Activated CD4-positive, alpha-beta memory T cell treated with anti-CD3 and anti-CD28 coated beads for 36 hours (primary cell): Measurements from ENCODE around the gene CIBAR2. TPM values are rescaled to one million over a fixed set of nuclear protein-coding genes. Genes with fewer than 3 reads are reported as not detected.

Source experiments
- CTCF ChIA-PET: fragments of 350-600 bp; sonication (Branson Sonifier 250); formaldehyde crosslinking; loops from one replicate; lab custom pipeline; 2021; ENCODE audit warnings: antibody characterized with exemption, inconsistent platforms; lab: Charles Lee
- POLR2A ChIA-PET: fragments of 350-600 bp; sonication (Branson Sonifier 250); formaldehyde crosslinking; loops from one replicate; lab custom pipeline; 2021; ENCODE audit warnings: antibody characterized with exemption; lab: Charles Lee
- DNase-seq: peaks from one replicate; pipeline ENCODE4 v3.0.0-alpha.2; 2020
- H3K27ac Mint-ChIP-seq: one replicate; pipeline ENCODE4 v1.8.0; 2021; ENCODE audit warnings: mixed read lengths
- H3K27me3 Mint-ChIP-seq: one replicate; pipeline ENCODE4 v1.8.0; 2021; ENCODE audit warnings: mixed read lengths
- H3K36me3 Mint-ChIP-seq: one replicate; pipeline ENCODE4 v1.8.0; 2021; ENCODE audit warnings: mixed read lengths
- H3K4me1 Mint-ChIP-seq: one replicate; pipeline ENCODE4 v1.8.0; 2021; ENCODE audit warnings: low read depth, mixed read lengths
- H3K4me3 Mint-ChIP-seq: one replicate; pipeline ENCODE4 v1.8.0; 2021; ENCODE audit warnings: mild to moderate bottlenecking, mixed read lengths
- H3K9me3 Mint-ChIP-seq: one replicate; pipeline ENCODE4 v1.8.0; 2021; ENCODE audit warnings: mixed read lengths
- intact Hi-C: fragments of 100-400 bp; cut with micrococcal nuclease; formaldehyde crosslinking; loops from one replicate; pipeline ENCODE4 v1.15.1; 2023
- total RNA-seq, 2 experiments: library from RNA; stranded (reverse); gene quantifications; one replicate each; pipeline ENCODE4 v1.2.3, GENCODE V29; 2021

The CIBAR2 gene
- total RNA-seq, 2 experiments from 2014 or later: not detected

GRCh38 chr16:85083051-85083639, 29.1 kb downstream of the CIBAR2 start:
- ChIA-PET POLR2A (no interaction called here), CTCF (no interaction called here)
- no peak overlapping the region for H3K4me3 Mint-ChIP-seq
- no peaks in the 10 kb centered on the region for H3K27me3 Mint-ChIP-seq
- intact Hi-C loops: no loop called here
- no peaks in the 10 kb centered on the region for H3K9me3 Mint-ChIP-seq
- no peak overlapping the region for H3K27ac Mint-ChIP-seq
- H3K4me1 Mint-ChIP-seq: peaks cover 2% of the 10 kb centered on the region
- no peak for DNase-seq
- peaks cover 11% of the 10 kb centered on the region for H3K36me3 Mint-ChIP-seq

- intact Hi-C loops: no loop called here
- ChIA-PET POLR2A (no interaction called here), CTCF (no interaction called here)
- Mint-ChIP-seq H3K27ac (no peak overlapping the region), H3K4me1 (peaks cover 2% of the 10 kb centered on the region), H3K36me3 (peaks cover 13% of the 10 kb centered on the region), H3K4me3 (no peak overlapping the region), H3K27me3 (no peaks in the 10 kb centered on the region), H3K9me3 (no peaks in the 10 kb centered on the region)
- no peak for DNase-seq
These were observed 29.9 kb downstream of the CIBAR2 start for GRCh38 chr16:85082173-85083050.

GRCh38 chr16:85081765-85082164, 30.5 kb downstream of the CIBAR2 start:
- Mint-ChIP-seq H3K36me3 (peaks cover 13% of the 10 kb centered on the region), H3K9me3 (no peaks in the 10 kb centered on the region), H3K4me1 (peaks cover 2% of the 10 kb centered on the region), H3K4me3 (no peak overlapping the region), H3K27me3 (no peaks in the 10 kb centered on the region), H3K27ac (no peak overlapping the region)
- ChIA-PET CTCF (no interaction called here), POLR2A (no interaction called here)
- DNase-seq: no peak
- intact Hi-C loops: no loop called here

DNA sequence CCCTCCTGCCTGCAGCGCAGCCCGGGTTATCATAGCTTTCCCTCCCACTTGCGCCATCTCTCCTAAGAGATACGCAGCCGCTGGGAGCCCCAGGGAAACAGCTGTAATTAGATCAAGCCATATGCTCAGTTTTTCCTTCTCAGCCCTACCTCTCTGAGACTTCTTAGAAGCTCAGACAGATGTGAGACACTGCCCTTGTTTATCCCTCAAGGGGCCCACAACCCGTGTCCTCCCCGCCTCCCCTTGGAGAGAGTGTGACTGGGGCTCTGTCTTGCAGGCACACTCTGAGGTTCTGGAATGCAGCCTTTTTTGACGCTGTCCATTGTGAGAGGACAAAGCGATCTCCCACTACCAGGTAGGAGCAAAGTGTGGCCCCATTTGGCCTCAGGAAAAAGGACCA, 31.2 kb downstream of the CIBAR2 start:
- Mint-ChIP-seq H3K4me3 (no peak overlapping the region), H3K4me1 (no peaks in the 10 kb centered on the region), H3K9me3 (no peaks in the 10 kb centered on the region), H3K36me3 (peaks cover 13% of the 10 kb centered on the region), H3K27me3 (no peaks in the 10 kb centered on the region), H3K27ac (no peak overlapping the region)
- no peak for DNase-seq
- POLR2A ChIA-PET: no interaction called here
- intact Hi-C loops: no loop called here
- CTCF ChIA-PET: no interaction called here

DNA sequence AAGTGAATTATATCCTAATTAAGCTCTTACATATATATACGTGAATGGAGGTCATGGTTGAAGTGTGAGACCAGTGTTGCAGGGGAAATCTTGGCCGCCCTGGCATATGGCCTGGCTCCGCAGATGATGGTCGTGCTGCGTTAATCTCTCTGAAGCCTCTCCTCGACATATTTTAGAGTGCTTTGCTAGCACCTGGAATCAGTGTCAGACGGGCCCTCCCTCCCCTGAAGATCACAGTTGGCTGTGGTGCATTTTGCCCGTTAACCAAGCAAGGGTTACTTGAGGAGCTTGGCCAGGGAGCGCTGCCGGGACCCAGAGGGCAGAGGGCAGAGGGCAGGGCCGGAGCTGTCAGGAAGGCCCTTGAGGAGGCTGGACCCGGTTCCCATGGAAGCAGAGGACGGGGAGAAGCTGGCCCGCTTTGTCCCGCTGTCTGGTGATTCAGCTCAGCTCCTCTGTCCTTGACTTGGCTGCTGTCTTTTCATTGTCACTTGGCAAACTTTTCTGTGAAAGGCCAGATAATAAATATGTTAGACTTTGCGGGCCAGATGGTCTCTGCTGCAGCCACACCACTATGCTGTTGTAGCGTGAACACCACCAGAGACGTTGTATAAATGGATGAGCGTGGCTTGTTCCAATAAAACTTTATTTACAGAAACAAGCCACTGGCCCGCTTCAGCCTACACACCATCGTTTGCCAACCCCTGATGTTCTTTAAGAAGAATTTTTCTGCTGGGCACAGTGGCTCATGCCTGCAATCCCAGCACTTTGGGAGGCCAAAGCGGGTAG, 32.3 kb downstream of the CIBAR2 start:
- no peaks in the 10 kb centered on the region for H3K27me3 Mint-ChIP-seq
- H3K9me3 Mint-ChIP-seq: no peaks in the 10 kb centered on the region
- no peak overlapping the region for H3K27ac Mint-ChIP-seq
- ChIA-PET POLR2A (no interaction called here), CTCF (no interaction called here)
- no peaks in the 10 kb centered on the region for H3K4me1 Mint-ChIP-seq
- no peak for DNase-seq
- H3K4me3 Mint-ChIP-seq: no peak overlapping the region
- H3K36me3 Mint-ChIP-seq: peaks cover 15% of the 10 kb centered on the region
- intact Hi-C loops: no loop called here

GRCh38 chr16:85078952-85079351, 33.3 kb downstream of the CIBAR2 start:
- no peaks in the 10 kb centered on the region for H3K4me1 Mint-ChIP-seq
- DNase-seq: no peak
- peaks cover 15% of the 10 kb centered on the region for H3K36me3 Mint-ChIP-seq
- H3K4me3 Mint-ChIP-seq: no peak overlapping the region
- intact Hi-C loops: no loop called here
- ChIA-PET POLR2A (no interaction called here), CTCF (no interaction called here)
- no peaks in the 10 kb centered on the region for H3K27me3 Mint-ChIP-seq
- no peak overlapping the region for H3K27ac Mint-ChIP-seq
- H3K9me3 Mint-ChIP-seq: no peaks in the 10 kb centered on the region

DNA sequence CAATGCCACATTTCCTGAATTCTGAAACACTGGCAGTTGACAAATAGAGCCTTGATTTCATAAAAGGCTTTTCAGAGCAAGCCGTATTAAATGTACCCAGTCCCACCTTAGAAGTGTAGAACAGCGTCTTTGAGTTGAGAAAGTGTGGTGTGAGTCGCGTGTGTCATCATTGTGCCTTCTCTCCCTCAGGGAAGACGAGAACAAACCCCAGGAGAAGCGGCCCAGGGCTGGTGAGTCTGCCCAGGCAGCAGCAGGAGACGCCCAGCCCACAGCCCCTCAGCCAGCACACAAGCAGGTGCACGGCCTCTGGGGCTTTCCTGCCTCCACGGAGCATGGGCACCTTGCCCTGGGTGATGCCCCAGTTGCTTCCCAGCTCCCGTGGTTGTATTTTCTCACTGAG, 34.0 kb downstream of the CIBAR2 start:
- CTCF ChIA-PET: no interaction called here
- Mint-ChIP-seq H3K36me3 (peaks cover 17% of the 10 kb centered on the region), H3K9me3 (no peaks in the 10 kb centered on the region), H3K27ac (no peak overlapping the region), H3K4me3 (no peak overlapping the region), H3K4me1 (no peaks in the 10 kb centered on the region), H3K27me3 (no peaks in the 10 kb centered on the region)
- no peak for DNase-seq
- POLR2A ChIA-PET: no interaction called here
- intact Hi-C loops: no loop called here

DNA sequence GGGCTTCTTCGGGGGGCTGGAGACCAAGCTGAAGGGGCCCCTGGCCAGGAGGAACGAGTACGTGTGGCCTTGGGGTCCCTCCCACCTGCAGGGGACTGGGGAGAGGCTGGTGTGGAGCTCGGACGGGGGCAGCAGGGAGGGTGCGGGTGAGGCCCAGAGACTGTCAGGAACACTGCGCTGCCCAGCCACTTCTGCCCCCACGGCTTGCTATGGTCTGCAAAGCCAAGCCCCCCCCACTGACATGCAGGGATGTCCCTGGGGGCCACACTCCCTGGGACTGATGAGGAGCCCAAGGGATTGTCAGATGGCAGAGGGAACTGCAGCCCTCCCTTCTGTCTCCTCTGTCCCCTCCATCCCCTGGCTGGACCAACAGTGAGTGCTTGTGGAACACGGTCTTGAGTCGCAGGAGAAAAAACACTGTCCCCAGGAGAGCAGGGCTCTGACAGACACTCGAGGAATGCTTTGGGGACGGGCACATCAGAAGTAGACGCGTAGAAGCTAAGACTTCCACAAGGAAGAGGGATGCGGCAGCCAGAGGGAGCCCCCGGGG, 34.6 kb downstream of the CIBAR2 start:
- Mint-ChIP-seq H3K4me3 (no peak overlapping the region), H3K27ac (no peak overlapping the region), H3K27me3 (no peaks in the 10 kb centered on the region), H3K9me3 (no peaks in the 10 kb centered on the region), H3K4me1 (no peaks in the 10 kb centered on the region), H3K36me3 (peaks cover 17% of the 10 kb centered on the region)
- intact Hi-C loops: no loop called here
- CTCF ChIA-PET: no interaction called here
- POLR2A ChIA-PET: no interaction called here
- no peak for DNase-seq

- H3K27me3 Mint-ChIP-seq: no peaks in the 10 kb centered on the region
- H3K4me1 Mint-ChIP-seq: no peaks in the 10 kb centered on the region
These were observed 35.2 kb downstream of the CIBAR2 start for GRCh38 chr16:85077039-85077438.

GRCh38 chr16:85075236-85075924, 36.9 kb downstream of the CIBAR2 start:
- intact Hi-C loops: no loop called here
- no peaks in the 10 kb centered on the region for H3K9me3 Mint-ChIP-seq
- POLR2A ChIA-PET: no interaction called here

More at GRCh38 chr16:85077039-85077438, 35.2 kb downstream of the CIBAR2 start:
- DNase-seq: no peak
- intact Hi-C loops: no loop called here
- no peak overlapping the region for H3K27ac Mint-ChIP-seq
- ChIA-PET CTCF (interaction anchor here (2.5 kb wide), 1 partner anchor 10 kb away, joined by 13 read pairs; no protein-coding TSS in a partner anchor), POLR2A (no interaction called here)
- H3K36me3 Mint-ChIP-seq: peaks cover 17% of the 10 kb centered on the region
- no peak overlapping the region for H3K4me3 Mint-ChIP-seq
- no peaks in the 10 kb centered on the region for H3K9me3 Mint-ChIP-seq

GRCh38 chr16:85074225-85074914, 37.9 kb downstream of the CIBAR2 start:
- no peak for DNase-seq
- Mint-ChIP-seq H3K4me1 (no peaks in the 10 kb centered on the region), H3K36me3 (peaks cover 21% of the 10 kb centered on the region), H3K4me3 (no peak overlapping the region), H3K27me3 (no peaks in the 10 kb centered on the region), H3K27ac (no peak overlapping the region), H3K9me3 (no peaks in the 10 kb centered on the region)
- intact Hi-C loops: no loop called here
- ChIA-PET POLR2A (no interaction called here), CTCF (interaction anchor here (1.1 to 2.5 kb wide), 2 partner anchors 10 to 13 kb away, joined by 3 to 13 read pairs; no protein-coding TSS in a partner anchor)

More at GRCh38 chr16:85075236-85075924, 36.9 kb downstream of the CIBAR2 start:
- H3K27me3 Mint-ChIP-seq: no peaks in the 10 kb centered on the region
- DNase-seq: no peak
- H3K27ac Mint-ChIP-seq: no peak overlapping the region
- H3K4me3 Mint-ChIP-seq: no peak overlapping the region
- CTCF ChIA-PET: interaction anchor here (2.5 kb wide), 1 partner anchor 12 kb away, joined by 13 read pairs; no protein-coding TSS in a partner anchor
- H3K36me3 Mint-ChIP-seq: peaks cover 25% of the 10 kb centered on the region
- H3K4me1 Mint-ChIP-seq: no peaks in the 10 kb centered on the region
